Tibial nerve (tissue), 4 donors: ENCODE measurements around the gene PRKCE.

Experiments used
- CTCF ChIP-seq, 5 experiments: fragments of 200-600 bp in 3 of 5; fragments of 450-650 bp in 2 of 5; sonication (generic) in 3 of 5; IDR thresholded peaks; one replicate each; pipeline ENCODE4 v1.5.1; 2016 to 2019; ENCODE audit warnings: antibody characterized with exemption in 5 of 5, mild to moderate bottlenecking in 3 of 5, moderate library complexity in 2 of 5
- EP300 ChIP-seq, 2 donors: sonication (generic); formaldehyde crosslinking; IDR thresholded peaks; one replicate each; pipeline ENCODE4 v1.6.1; 2017; ENCODE audit warnings: antibody characterized with exemption in 2 of 2, mild to moderate bottlenecking in 1 of 2
- POLR2A ChIP-seq, 2 donors: fragments of 450-650 bp; IDR thresholded peaks; one replicate each; pipeline ENCODE4 v1.6.1; 2017; ENCODE audit warnings: antibody characterized with exemption in 2 of 2, mild to moderate bottlenecking in 2 of 2, moderate library complexity in 2 of 2

DNA sequence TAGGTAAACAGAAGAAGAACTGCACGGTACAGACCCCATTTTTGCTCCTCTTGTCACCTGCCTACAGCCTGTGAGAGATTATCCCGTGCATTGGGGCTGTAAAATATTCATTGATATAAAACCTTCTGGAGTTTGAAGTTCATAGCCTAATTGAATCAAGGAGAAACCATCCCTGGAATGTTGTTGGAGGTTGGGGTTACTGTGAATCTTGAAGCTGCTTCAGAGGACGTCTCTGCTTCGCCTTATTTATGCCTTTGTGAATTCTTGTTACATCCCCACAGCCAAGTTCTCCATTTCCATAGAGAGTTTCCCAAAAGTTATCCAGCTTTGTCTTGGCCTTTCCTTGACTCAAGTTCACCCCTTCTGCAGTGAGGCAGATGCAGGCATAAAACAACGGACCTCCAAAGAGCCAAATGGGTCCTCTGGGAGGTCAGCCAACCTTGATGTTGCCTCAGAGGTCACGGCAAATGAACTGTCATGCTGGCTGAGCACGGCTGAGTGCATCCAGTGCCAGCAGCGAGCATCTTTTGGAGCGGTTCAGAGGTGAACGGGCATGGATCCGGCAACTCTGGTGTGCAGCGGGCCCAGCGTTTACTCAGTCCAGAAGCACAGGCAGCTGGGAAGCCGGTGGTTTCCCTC is 317.6 kb downstream of the PRKCE start:
- TF ChIP-seq CTCF (IDR thresholded peaks at IDR 0.05) (no peak), EP300 (IDR thresholded peaks at IDR 0.05) (peak in 1 of 2 donors; percentile 74), POLR2A (IDR thresholded peaks at IDR 0.05) (no peak)
